Activated CD4-positive, alpha-beta T cell treated with anti-CD3 and anti-CD28 coated beads, Interleukin-2, amount 10 ng/mL, durations not matched to agents 7 days and 5 days (primary cell): Measurements from ENCODE around the gene ANO2. TPM values are rescaled to one million over a fixed set of nuclear protein-coding genes. Genes with fewer than 3 reads are reported as not detected.
"Not testable (repeated sequence)": the region's sequence is repeated elsewhere in the genome, so short reads cannot be mapped to it uniquely, and the experiment has no call there.

Experiments
- CTCF ChIA-PET: fragments of 350-600 bp; sonication (Branson Sonifier 250); formaldehyde crosslinking; loops from one replicate; lab custom pipeline; 2021; ENCODE audit warnings: antibody characterized with exemption; lab: Charles Lee
- POLR2A ChIA-PET: fragments of 350-600 bp; sonication (Branson Sonifier 250); formaldehyde crosslinking; loops from one replicate; lab custom pipeline; 2021; ENCODE audit warnings: antibody characterized with exemption; lab: Charles Lee
- DNase-seq: peaks from one replicate; pipeline ENCODE4 v3.0.0-alpha.2; 2020
- H3K27ac Mint-ChIP-seq: one replicate; pipeline ENCODE4 v1.8.0; 2021; ENCODE audit warnings: mild to moderate bottlenecking, moderate library complexity, mixed read lengths
- H3K27me3 Mint-ChIP-seq: one replicate; pipeline ENCODE4 v1.8.0; 2021; ENCODE audit warnings: mixed read lengths
- H3K36me3 Mint-ChIP-seq: one replicate; pipeline ENCODE4 v1.8.0; 2021; ENCODE audit warnings: low read depth, mixed read lengths
- H3K4me1 Mint-ChIP-seq: one replicate; pipeline ENCODE4 v1.8.0; 2021; ENCODE audit warnings: mixed read lengths
- H3K4me3 Mint-ChIP-seq: one replicate; pipeline ENCODE4 v1.8.0; 2021; ENCODE audit warnings: mild to moderate bottlenecking, moderate library complexity, mixed read lengths
- H3K9me3 Mint-ChIP-seq: one replicate; pipeline ENCODE4 v1.8.0; 2021; ENCODE audit warnings: mixed read lengths
- total RNA-seq, 2 experiments: library from RNA; stranded (reverse); gene quantifications; one replicate each; pipeline ENCODE4 v1.2.3, GENCODE V29; 2021

Gene ANO2
- total RNA-seq, 2 experiments from 2014 or later = not detected

- ChIA-PET CTCF (no interaction called here), POLR2A (no interaction called here)
- Mint-ChIP-seq H3K27me3 (no peaks in the 10 kb centered on the region), H3K4me1 (no peaks in the 10 kb centered on the region), H3K4me3 (no peak overlapping the region), H3K27ac (no peak overlapping the region), H3K9me3 (no peaks in the 10 kb centered on the region), H3K36me3 (no peaks in the 10 kb centered on the region)
- DNase-seq = no peak
Observed at GRCh38 chr12:5661811-5662210, 283.2 kb downstream of the ANO2 start.

- CTCF ChIA-PET = no interaction called here
- Mint-ChIP-seq H3K27me3 (no peaks in the 10 kb centered on the region), H3K4me3 (no peak overlapping the region), H3K36me3 (no peaks in the 10 kb centered on the region), H3K4me1 (no peaks in the 10 kb centered on the region), H3K27ac (no peak overlapping the region), H3K9me3 (no peaks in the 10 kb centered on the region)
- DNase-seq = no peak
- POLR2A ChIA-PET = no interaction called here
Observed at GRCh38 chr12:5660238-5660637, 284.8 kb downstream of the ANO2 start.

GRCh38 chr12:5658339-5658941 lies 286.6 kb downstream of the ANO2 start:
- H3K27me3 Mint-ChIP-seq, H3K4me1 Mint-ChIP-seq, H3K27ac Mint-ChIP-seq, H3K9me3 Mint-ChIP-seq, CTCF ChIA-PET, POLR2A ChIA-PET, H3K4me3 Mint-ChIP-seq, H3K36me3 Mint-ChIP-seq, DNase-seq: not testable (repeated sequence)

DNA sequence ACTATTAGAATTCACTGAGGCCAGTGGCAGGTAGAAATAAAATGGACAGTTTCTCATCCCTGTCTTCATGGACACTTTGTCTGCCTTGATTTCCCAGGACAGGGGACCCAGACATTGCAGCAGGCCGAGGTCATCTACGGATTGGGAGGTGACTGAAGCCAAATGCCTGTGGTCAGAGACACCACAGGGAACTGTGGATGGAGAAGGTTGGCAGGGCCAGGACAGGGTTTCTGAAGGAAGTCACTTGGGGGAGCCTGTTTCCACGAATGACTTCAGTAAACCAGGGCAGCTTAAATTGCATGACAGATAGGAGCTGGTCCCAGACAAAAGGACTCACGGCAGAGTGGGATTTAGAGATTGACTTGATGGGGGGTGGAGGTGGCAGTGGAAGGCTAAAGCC lies 288.2 kb downstream of the ANO2 start:
- no peak overlapping the region for H3K27ac Mint-ChIP-seq
- POLR2A ChIA-PET = no interaction called here

DNA sequence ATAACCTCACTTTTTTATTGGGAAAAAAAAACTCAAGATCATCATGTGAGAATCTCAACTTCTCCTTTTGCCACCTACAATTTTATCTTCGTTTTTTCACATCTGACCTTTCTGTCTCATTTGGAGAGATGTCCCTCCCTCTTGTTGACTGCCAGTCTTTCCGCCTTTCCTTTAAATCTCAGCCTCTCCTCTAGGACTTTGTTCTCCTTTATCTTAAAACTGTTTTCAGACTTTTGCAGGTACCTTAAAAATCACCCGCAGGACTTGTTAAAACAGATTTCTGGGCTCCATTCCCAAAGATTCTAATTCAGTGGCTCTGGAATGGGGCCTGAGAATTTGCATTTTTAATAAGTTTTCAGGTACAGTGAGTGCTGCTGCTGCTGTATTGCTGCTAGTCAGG lies 289.9 kb downstream of the ANO2 start:
- no peak for DNase-seq
- Mint-ChIP-seq H3K4me1 (no peaks in the 10 kb centered on the region), H3K36me3 (no peaks in the 10 kb centered on the region), H3K9me3 (no peaks in the 10 kb centered on the region), H3K27me3 (no peaks in the 10 kb centered on the region), H3K27ac (no peak overlapping the region), H3K4me3 (no peak overlapping the region)
- CTCF ChIA-PET = no interaction called here
- POLR2A ChIA-PET = no interaction called here

More for the DNA sequence above, 288.2 kb downstream of the ANO2 start:
- H3K4me1 Mint-ChIP-seq = no peaks in the 10 kb centered on the region
- H3K9me3 Mint-ChIP-seq = no peaks in the 10 kb centered on the region
- DNase-seq = no peak
- no peak overlapping the region for H3K4me3 Mint-ChIP-seq
- no peaks in the 10 kb centered on the region for H3K36me3 Mint-ChIP-seq
- H3K27me3 Mint-ChIP-seq = no peaks in the 10 kb centered on the region
- CTCF ChIA-PET = no interaction called here

- Mint-ChIP-seq H3K4me3 (no peak overlapping the region), H3K36me3 (no peaks in the 10 kb centered on the region), H3K27me3 (peaks cover 3% of the 10 kb centered on the region), H3K27ac (no peak overlapping the region), H3K9me3 (no peaks in the 10 kb centered on the region), H3K4me1 (no peaks in the 10 kb centered on the region)
- DNase-seq = no peak
- CTCF ChIA-PET = no interaction called here
- POLR2A ChIA-PET = no interaction called here
Observed at GRCh38 chr12:5654019-5654418, 291.0 kb downstream of the ANO2 start.

GRCh38 chr12:5650829-5651461 lies 294.1 kb downstream of the ANO2 start:
- no peaks in the 10 kb centered on the region for H3K4me1 Mint-ChIP-seq
- H3K9me3 Mint-ChIP-seq = no peaks in the 10 kb centered on the region
- no peak overlapping the region for H3K27ac Mint-ChIP-seq
- DNase-seq = no peak
- CTCF ChIA-PET = interaction anchor here (0.7 kb wide), 1 partner anchor 73 kb away, joined by 3 read pairs; no protein-coding TSS in a partner anchor
- POLR2A ChIA-PET = no interaction called here
- H3K36me3 Mint-ChIP-seq = no peaks in the 10 kb centered on the region
- peaks cover 8% of the 10 kb centered on the region for H3K27me3 Mint-ChIP-seq
- H3K4me3 Mint-ChIP-seq = no peak overlapping the region

GRCh38 chr12:5650281-5650680 lies 294.8 kb downstream of the ANO2 start:
- Mint-ChIP-seq H3K4me3 (no peak overlapping the region), H3K4me1 (no peaks in the 10 kb centered on the region), H3K27ac (no peak overlapping the region), H3K36me3 (no peaks in the 10 kb centered on the region), H3K9me3 (no peaks in the 10 kb centered on the region), H3K27me3 (peaks cover 11% of the 10 kb centered on the region)
- no peak for DNase-seq
- ChIA-PET CTCF (no interaction called here), POLR2A (no interaction called here)

GRCh38 chr12:5648692-5649359 lies 296.2 kb downstream of the ANO2 start:
- Mint-ChIP-seq H3K27ac (no peak overlapping the region), H3K27me3 (peaks cover 13% of the 10 kb centered on the region), H3K4me3 (no peak overlapping the region), H3K4me1 (no peaks in the 10 kb centered on the region), H3K9me3 (no peaks in the 10 kb centered on the region), H3K36me3 (no peaks in the 10 kb centered on the region)
- no peak for DNase-seq
- ChIA-PET POLR2A (no interaction called here), CTCF (no interaction called here)

DNA sequence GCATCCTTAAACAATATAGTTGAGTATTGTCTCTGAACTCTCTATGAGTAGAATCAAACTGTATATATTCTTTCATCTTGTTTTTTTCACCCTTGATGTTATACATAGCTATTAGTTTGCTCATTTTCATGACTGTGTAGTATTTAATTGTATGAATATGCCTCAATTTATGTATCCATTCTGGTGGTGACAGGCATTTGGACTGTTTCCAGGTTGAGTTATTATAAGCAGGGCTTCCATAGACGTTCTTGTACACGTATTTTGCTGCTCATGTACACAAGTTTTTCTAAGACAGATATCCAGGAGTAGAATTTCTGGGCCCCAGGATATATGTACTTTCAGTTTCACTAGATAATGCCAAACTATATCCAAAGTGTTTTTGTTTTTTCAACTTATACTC lies 301.8 kb downstream of the ANO2 start:
- CTCF ChIA-PET = no interaction called here
- POLR2A ChIA-PET = no interaction called here
- H3K27me3 Mint-ChIP-seq = peaks cover 9% of the 10 kb centered on the region
- no peaks in the 10 kb centered on the region for H3K9me3 Mint-ChIP-seq
- H3K36me3 Mint-ChIP-seq = no peaks in the 10 kb centered on the region
- no peaks in the 10 kb centered on the region for H3K4me1 Mint-ChIP-seq
- no peak overlapping the region for H3K27ac Mint-ChIP-seq
- no peak for DNase-seq
- no peak overlapping the region for H3K4me3 Mint-ChIP-seq

GRCh38 chr12:5637698-5638097 lies 307.4 kb downstream of the ANO2 start:
- H3K4me3 Mint-ChIP-seq = no peak overlapping the region
- no peaks in the 10 kb centered on the region for H3K4me1 Mint-ChIP-seq
- CTCF ChIA-PET = no interaction called here
- DNase-seq = no peak
- H3K9me3 Mint-ChIP-seq = no peaks in the 10 kb centered on the region
- no peaks in the 10 kb centered on the region for H3K36me3 Mint-ChIP-seq
- POLR2A ChIA-PET = no interaction called here
- no peaks in the 10 kb centered on the region for H3K27me3 Mint-ChIP-seq
- no peak overlapping the region for H3K27ac Mint-ChIP-seq

- POLR2A ChIA-PET = no interaction called here
- Mint-ChIP-seq H3K27me3 (no peaks in the 10 kb centered on the region), H3K9me3 (no peaks in the 10 kb centered on the region), H3K36me3 (no peaks in the 10 kb centered on the region), H3K4me3 (no peak overlapping the region), H3K4me1 (no peaks in the 10 kb centered on the region), H3K27ac (no peak overlapping the region)
- DNase-seq = no peak
- CTCF ChIA-PET = no interaction called here
Observed at GRCh38 chr12:5636907-5637306, 308.2 kb downstream of the ANO2 start.

DNA sequence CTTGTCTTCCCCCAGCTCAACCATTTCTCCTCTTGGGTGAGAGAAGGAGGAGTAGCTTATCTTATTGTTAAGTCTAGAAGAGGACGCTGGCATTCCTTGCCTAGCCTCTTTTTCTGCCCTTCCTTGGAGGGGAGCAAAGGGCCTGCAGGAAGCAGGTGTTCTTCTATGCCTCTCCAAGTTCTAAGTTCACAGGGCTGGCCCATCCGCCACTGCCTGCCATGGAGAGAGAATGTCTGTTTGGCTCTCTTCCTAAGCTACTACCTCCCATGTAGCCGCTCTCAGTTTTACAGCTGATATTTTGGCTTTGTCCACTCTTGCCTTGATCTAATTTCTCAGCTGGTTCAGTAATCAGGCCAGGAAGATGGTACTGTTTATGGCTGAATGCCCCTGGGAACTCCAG lies 312.0 kb downstream of the ANO2 start:
- no peak overlapping the region for H3K4me3 Mint-ChIP-seq
- no peaks in the 10 kb centered on the region for H3K4me1 Mint-ChIP-seq
- no peak overlapping the region for H3K27ac Mint-ChIP-seq
- H3K9me3 Mint-ChIP-seq = no peaks in the 10 kb centered on the region
- ChIA-PET POLR2A (no interaction called here), CTCF (no interaction called here)
- no peak for DNase-seq
- H3K27me3 Mint-ChIP-seq = no peaks in the 10 kb centered on the region
- no peaks in the 10 kb centered on the region for H3K36me3 Mint-ChIP-seq
